ENCODE results near the gene IL22RA2. TPM values are rescaled to one million over a fixed set of nuclear protein-coding genes. Genes with fewer than 3 reads are reported as not detected.

The IL22RA2 gene
- total RNA-seq, 1 donor from 2014 or later = not detected

- intact Hi-C loops (cut with micrococcal nuclease) = no loop called here
- H3K4me1 Mint-ChIP-seq = peaks cover 4% of the 10 kb centered on the region
- peaks cover 15% of the 10 kb centered on the region for H3K9me3 Mint-ChIP-seq
- peaks cover 16% of the 10 kb centered on the region for H3K27me3 Mint-ChIP-seq
- H3K4me3 Mint-ChIP-seq = no peak overlapping the region
- no peak overlapping the region for H3K27ac Mint-ChIP-seq
- H3K36me3 Mint-ChIP-seq (ENCODE audit: low read depth) = peaks cover 3% of the 10 kb centered on the region
- DNase-seq = peak; percentile 50
Observed at GRCh38 chr6:137148306-137149034, 25.0 kb downstream of the IL22RA2 start.

- no peak overlapping the region for H3K27ac Mint-ChIP-seq
- H3K27me3 Mint-ChIP-seq = peaks cover 18% of the 10 kb centered on the region
- peaks cover 11% of the 10 kb centered on the region for H3K9me3 Mint-ChIP-seq
- H3K4me1 Mint-ChIP-seq = peaks cover 4% of the 10 kb centered on the region
- DNase-seq = no peak
- no peak overlapping the region for H3K4me3 Mint-ChIP-seq
- intact Hi-C loops (cut with micrococcal nuclease) = no loop called here
- H3K36me3 Mint-ChIP-seq (ENCODE audit: low read depth) = peaks cover under 1% of the 10 kb centered on the region
Observed at GRCh38 chr6:137147195-137147594, 26.2 kb downstream of the IL22RA2 start.

- no peak overlapping the region for H3K27ac Mint-ChIP-seq
- H3K9me3 Mint-ChIP-seq = peaks cover 8% of the 10 kb centered on the region
- H3K4me3 Mint-ChIP-seq = no peak overlapping the region
- DNase-seq = peak; percentile 43
- peaks cover 18% of the 10 kb centered on the region for H3K27me3 Mint-ChIP-seq
- intact Hi-C loops (cut with micrococcal nuclease) = no loop called here
- H3K36me3 Mint-ChIP-seq (ENCODE audit: low read depth) = no peaks in the 10 kb centered on the region
- H3K4me1 Mint-ChIP-seq = peaks cover 4% of the 10 kb centered on the region
Observed at GRCh38 chr6:137146206-137146605, 27.2 kb downstream of the IL22RA2 start.

- H3K9me3 Mint-ChIP-seq = peaks cover 5% of the 10 kb centered on the region
- peaks cover 18% of the 10 kb centered on the region for H3K27me3 Mint-ChIP-seq
- H3K4me1 Mint-ChIP-seq = peaks cover 4% of the 10 kb centered on the region
- intact Hi-C loops (cut with micrococcal nuclease) = no loop called here
- H3K36me3 Mint-ChIP-seq (ENCODE audit: low read depth) = no peaks in the 10 kb centered on the region
- no peak overlapping the region for H3K4me3 Mint-ChIP-seq
- DNase-seq = no peak
- no peak overlapping the region for H3K27ac Mint-ChIP-seq
Observed at GRCh38 chr6:137145421-137145820, 28.0 kb downstream of the IL22RA2 start.

GRCh38 chr6:137136065-137136464 lies 37.4 kb downstream of the IL22RA2 start:
- Mint-ChIP-seq H3K36me3 (ENCODE audit: low read depth) (peaks cover 3% of the 10 kb centered on the region), H3K27ac (no peak overlapping the region), H3K27me3 (peaks cover 41% of the 10 kb centered on the region), H3K9me3 (peaks cover 26% of the 10 kb centered on the region), H3K4me1 (peaks cover 3% of the 10 kb centered on the region), H3K4me3 (no peak overlapping the region)
- intact Hi-C loops (cut with micrococcal nuclease) = no loop called here
- no peak for DNase-seq

GRCh38 chr6:137134483-137134882 lies 39.0 kb downstream of the IL22RA2 start:
- no peak for DNase-seq
- no peak overlapping the region for H3K27ac Mint-ChIP-seq
- peaks cover 44% of the 10 kb centered on the region for H3K27me3 Mint-ChIP-seq
- H3K4me1 Mint-ChIP-seq = peaks cover 3% of the 10 kb centered on the region
- peaks cover 3% of the 10 kb centered on the region for H3K36me3 Mint-ChIP-seq (ENCODE audit: low read depth)
- intact Hi-C loops (cut with micrococcal nuclease) = no loop called here
- no peak overlapping the region for H3K4me3 Mint-ChIP-seq
- H3K9me3 Mint-ChIP-seq = peaks cover 26% of the 10 kb centered on the region

- intact Hi-C loops (cut with micrococcal nuclease) = no loop called here
Observed at GRCh38 chr6:137133122-137133521, 40.3 kb downstream of the IL22RA2 start.

GRCh38 chr6:137126875-137127485 lies 46.5 kb downstream of the IL22RA2 start:
- Mint-ChIP-seq H3K27ac (no peak overlapping the region), H3K27me3 (peaks cover 28% of the 10 kb centered on the region)

More at GRCh38 chr6:137133122-137133521, 40.3 kb downstream of the IL22RA2 start:
- Mint-ChIP-seq H3K36me3 (ENCODE audit: low read depth) (peaks cover 3% of the 10 kb centered on the region), H3K27me3 (peaks cover 41% of the 10 kb centered on the region), H3K4me3 (no peak overlapping the region), H3K9me3 (peaks cover 32% of the 10 kb centered on the region), H3K27ac (no peak overlapping the region), H3K4me1 (peaks cover 3% of the 10 kb centered on the region)
- no peak for DNase-seq

GRCh38 chr6:137123078-137123477 lies 50.4 kb downstream of the IL22RA2 start:
- Mint-ChIP-seq H3K4me1 (peaks cover 7% of the 10 kb centered on the region), H3K27ac (no peak overlapping the region), H3K4me3 (no peak overlapping the region), H3K27me3 (peaks cover 9% of the 10 kb centered on the region), H3K36me3 (ENCODE audit: low read depth) (peaks cover 2% of the 10 kb centered on the region), H3K9me3 (peaks cover 16% of the 10 kb centered on the region)
- no peak for DNase-seq
- intact Hi-C loops (cut with micrococcal nuclease) = no loop called here

More at GRCh38 chr6:137126875-137127485, 46.5 kb downstream of the IL22RA2 start:
- H3K4me3 Mint-ChIP-seq = no peak overlapping the region
- no peak for DNase-seq
- H3K9me3 Mint-ChIP-seq = peaks cover 15% of the 10 kb centered on the region
- intact Hi-C loops (cut with micrococcal nuclease) = no loop called here
- peaks cover 1% of the 10 kb centered on the region for H3K36me3 Mint-ChIP-seq (ENCODE audit: low read depth)
- H3K4me1 Mint-ChIP-seq = no peaks in the 10 kb centered on the region

GRCh38 chr6:137122612-137123011 lies 50.8 kb downstream of the IL22RA2 start:
- no peak for DNase-seq

GRCh38 chr6:137121401-137121997 lies 51.9 kb downstream of the IL22RA2 start:
- Mint-ChIP-seq H3K4me3 (peak overlapping the region; percentile 6), H3K27me3 (peaks cover 6% of the 10 kb centered on the region), H3K27ac (no peak overlapping the region), H3K4me1 (peaks cover 7% of the 10 kb centered on the region), H3K36me3 (ENCODE audit: low read depth) (peaks cover 2% of the 10 kb centered on the region), H3K9me3 (peaks cover 18% of the 10 kb centered on the region)
- DNase-seq = no peak
- intact Hi-C loops (cut with micrococcal nuclease) = no loop called here

More at GRCh38 chr6:137122612-137123011, 50.8 kb downstream of the IL22RA2 start:
- peaks cover 9% of the 10 kb centered on the region for H3K27me3 Mint-ChIP-seq
- intact Hi-C loops (cut with micrococcal nuclease) = no loop called here
- H3K4me3 Mint-ChIP-seq = no peak overlapping the region
- H3K9me3 Mint-ChIP-seq = peaks cover 16% of the 10 kb centered on the region
- peaks cover 2% of the 10 kb centered on the region for H3K36me3 Mint-ChIP-seq (ENCODE audit: low read depth)
- H3K27ac Mint-ChIP-seq = no peak overlapping the region
- H3K4me1 Mint-ChIP-seq = peaks cover 7% of the 10 kb centered on the region

GRCh38 chr6:137120748-137121147 lies 52.7 kb downstream of the IL22RA2 start:
- peaks cover 15% of the 10 kb centered on the region for H3K9me3 Mint-ChIP-seq
- H3K4me3 Mint-ChIP-seq = no peak overlapping the region
- peaks cover 7% of the 10 kb centered on the region for H3K4me1 Mint-ChIP-seq
- H3K27ac Mint-ChIP-seq = no peak overlapping the region
- peaks cover 9% of the 10 kb centered on the region for H3K27me3 Mint-ChIP-seq
- DNase-seq = no peak
- H3K36me3 Mint-ChIP-seq (ENCODE audit: low read depth) = peaks cover 2% of the 10 kb centered on the region
- intact Hi-C loops (cut with micrococcal nuclease) = no loop called here

- DNase-seq = no peak
- peaks cover 15% of the 10 kb centered on the region for H3K9me3 Mint-ChIP-seq
Observed at GRCh38 chr6:137119196-137120104, 54.0 kb downstream of the IL22RA2 start.

More at GRCh38 chr6:137119196-137120104, 54.0 kb downstream of the IL22RA2 start:
- H3K4me3 Mint-ChIP-seq = no peak overlapping the region
- intact Hi-C loops (cut with micrococcal nuclease) = no loop called here
- H3K27me3 Mint-ChIP-seq = peaks cover 10% of the 10 kb centered on the region
- peaks cover 7% of the 10 kb centered on the region for H3K4me1 Mint-ChIP-seq
- no peak overlapping the region for H3K27ac Mint-ChIP-seq
- H3K36me3 Mint-ChIP-seq (ENCODE audit: low read depth) = peaks cover 2% of the 10 kb centered on the region
